ENCODE results near the gene PABPC3. TPM values are rescaled to one million over a fixed set of nuclear protein-coding genes. Genes with fewer than 3 reads are reported as not detected.

Gene PABPC3
- total RNA-seq, 1 experiment from 2014 or later: 0.13 TPM

GRCh38 chr13:25147638-25148401, 51.9 kb downstream of the PABPC3 start:
- no peak for DNase-seq (ENCODE audit: low read depth, low spot score)
- in situ Hi-C loops (cut with HindIII; ENCODE audit: low pct_unique_long_range_greater_than_20kb, low sequenced_read_pairs): no loop called here

- no peak for DNase-seq (ENCODE audit: low read depth, low spot score)
- in situ Hi-C loops (cut with HindIII; ENCODE audit: low pct_unique_long_range_greater_than_20kb, low sequenced_read_pairs): no loop called here
Observed at GRCh38 chr13:25148402-25148771, 52.5 kb downstream of the PABPC3 start.

Small RNA genes within 50 kb of the gene (small RNA-seq; reads per million reads assigned to genes)
- 0 reads per million in 2 experiments for gene AL359757.2

Other genes with a start within 250 kb of the PABPC3 start
- 0.13 TPM in 1 of 2 replicates, not detected in the other for gene AMER2, start 76.2 kb downstream of the PABPC3 start, total RNA-seq (2014; rRNA removed; shearing (Covaris generic))
- 26.6 and 28.4 TPM in 2 replicates for gene MTMR6, start 191.4 kb downstream of the PABPC3 start, total RNA-seq (2014; rRNA removed; shearing (Covaris generic))
- gene NUP58, start 205.5 kb downstream of the PABPC3 start, total RNA-seq (2014; rRNA removed; shearing (Covaris generic)): 81.3 and 85.9 TPM in 2 replicates